GM12891 (cell line): ENCODE measurements around the gene EPO.

Experiments used
- POLR2A ChIP-seq: IDR thresholded peaks from 2 replicates; pipeline ENCODE4 v1.6.1; 2011; ENCODE audit warnings: low read depth, low read length, control low read depth
- POLR2AphosphoS5 ChIP-seq: IDR thresholded peaks from 2 replicates; pipeline ENCODE4 v1.6.1; 2011; ENCODE audit warnings: low read depth, low read length, control low read depth
- POU2F2 ChIP-seq: IDR thresholded peaks from 2 replicates; pipeline ENCODE4 v1.6.1; 2011; ENCODE audit warnings: low read depth, mild to moderate bottlenecking, control low read depth, low read length, moderate library complexity
- SPI1 ChIP-seq: IDR thresholded peaks from 2 replicates; pipeline ENCODE4 v1.6.1; 2011; ENCODE audit warnings: low read depth, low read length, control low read depth
- TAF1 ChIP-seq: IDR thresholded peaks from 2 replicates; pipeline ENCODE4 v1.6.1; 2011; ENCODE audit warnings: low read depth, low read length, control low read depth

DNA sequence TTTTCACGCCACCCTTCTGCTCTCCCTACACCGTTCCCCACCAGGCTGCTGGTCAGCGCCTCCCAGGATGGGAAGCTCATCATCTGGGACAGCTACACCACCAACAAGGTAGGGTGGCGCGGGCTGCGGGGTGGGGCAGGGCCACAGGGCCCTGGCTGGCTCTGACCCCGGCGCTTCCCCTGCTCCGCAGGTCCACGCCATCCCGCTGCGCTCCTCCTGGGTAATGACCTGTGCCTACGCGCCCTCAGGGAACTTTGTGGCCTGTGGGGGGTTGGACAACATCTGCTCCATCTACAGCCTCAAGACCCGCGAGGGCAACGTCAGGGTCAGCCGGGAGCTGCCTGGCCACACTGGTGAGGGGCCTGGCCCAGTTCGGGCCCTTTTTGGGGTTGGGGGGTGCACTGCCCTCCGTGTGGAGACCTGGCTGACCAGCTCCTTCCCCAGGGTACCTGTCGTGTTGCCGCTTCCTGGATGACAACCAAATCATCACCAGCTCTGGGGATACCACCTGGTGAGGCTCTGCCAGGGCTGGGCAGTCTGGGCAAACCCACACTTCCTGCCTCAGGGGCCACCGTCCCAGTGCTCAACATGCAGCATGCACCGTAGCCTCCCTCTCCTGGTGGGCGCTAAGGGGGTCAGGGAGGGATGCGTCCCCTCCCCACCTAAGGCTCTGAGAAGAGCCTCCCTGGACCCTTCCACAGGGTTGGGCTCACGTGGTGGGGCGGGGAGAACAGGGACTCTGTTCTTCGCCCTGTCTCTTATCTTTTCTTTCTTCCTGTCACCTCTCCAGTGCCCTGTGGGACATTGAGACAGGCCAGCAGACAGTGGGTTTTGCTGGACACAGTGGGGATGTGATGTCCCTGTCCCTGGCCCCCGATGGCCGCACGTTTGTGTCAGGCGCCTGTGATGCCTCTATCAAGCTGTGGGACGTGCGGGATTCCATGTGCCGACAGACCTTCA lies 42.7 kb upstream of the EPO start:
- TF ChIP-seq POLR2AphosphoS5: no peak
- TF ChIP-seq POU2F2: no peak
- TF ChIP-seq SPI1: no peak
- no peak for TF ChIP-seq TAF1
- no peak for TF ChIP-seq POLR2A
